Osteoblast (primary cell): ENCODE results near the gene CCDC82. TPM values are rescaled to one million over a fixed set of nuclear protein-coding genes. Genes with fewer than 3 reads are reported as not detected.

Experiments used
- DNase-seq: peaks from one replicate; pipeline ENCODE4 v3.0.0; 2011; ENCODE audit warnings: low spot score, mixed read lengths; ENCODE audit not compliant: insufficient read length; ENCODE audit errors: missing footprints
- H2AFZ ChIP-seq: 2 replicates; pipeline ENCODE4 v1.6.0; 2011; ENCODE audit warnings: mild to moderate bottlenecking, low read length
- H3K27ac ChIP-seq: 2 replicates; pipeline ENCODE4 v1.5.1; 2011; ENCODE audit warnings: mild to moderate bottlenecking, low read depth, low read length, moderate library complexity
- H3K27me3 ChIP-seq: 2 replicates; pipeline ENCODE4 v1.6.0; 2012; ENCODE audit warnings: mild to moderate bottlenecking, control low read depth, inconsistent platforms, low read length, moderate library complexity; ENCODE audit not compliant: insufficient read depth
- H3K36me3 ChIP-seq: 2 replicates; pipeline ENCODE4 v1.5.1; 2011; ENCODE audit warnings: mild to moderate bottlenecking, low read length, control low read depth, moderate library complexity; ENCODE audit not compliant: insufficient read depth
- H3K4me1 ChIP-seq: 2 replicates; pipeline ENCODE4 v1.5.1; 2011; ENCODE audit warnings: mild to moderate bottlenecking, low read length, control low read depth, moderate library complexity; ENCODE audit not compliant: insufficient read depth
- H3K4me2 ChIP-seq: 2 replicates; pipeline ENCODE4 v1.6.0; 2011; ENCODE audit warnings: mild to moderate bottlenecking, low read length; ENCODE audit not compliant: insufficient read depth
- H3K4me3 ChIP-seq: fragments of 200-600 bp; sonication (generic); 3 replicates; pipeline ENCODE4 v1.5.1; 2012; ENCODE audit warnings: mild to moderate bottlenecking, low read length, inconsistent platforms; ENCODE audit not compliant: insufficient read depth
- H3K79me2 ChIP-seq: 2 replicates; pipeline ENCODE4 v1.6.0; 2012; ENCODE audit warnings: mild to moderate bottlenecking, low read length, control low read depth, inconsistent platforms; ENCODE audit not compliant: insufficient read depth
- H3K9me3 ChIP-seq: 2 replicates; pipeline ENCODE4 v1.5.1; 2011; ENCODE audit warnings: low read depth, low read length, control low read depth
- H4K20me1 ChIP-seq: 2 replicates; pipeline ENCODE4 v1.6.0; 2012; ENCODE audit warnings: mild to moderate bottlenecking, low read length, control low read depth; ENCODE audit not compliant: insufficient read depth
- total RNA-seq: library from RNA; depleted of rRNA; stranded (reverse); fragments of >200 nt; gene quantifications from 2 replicates; pipeline ENCODE4 v1.2.3, GENCODE V29; 2012
- TF ChIP-seq, protein P1 (sequence below): IDR thresholded peaks from 2 replicates; pipeline ENCODE4 v1.5.1; 2011; ENCODE audit warnings: mild to moderate bottlenecking, low read depth, low read length, moderate library complexity; ENCODE audit errors: extremely low read depth

CCDC82 gene
- total RNA-seq, 1 donor = 19.5 TPM

GRCh38 chr11:96319898-96320656, 69.6 kb downstream of the CCDC82 start:
- no peaks in the 10 kb centered on the region for H4K20me1 ChIP-seq
- H3K36me3 ChIP-seq = peaks cover 6% of the 10 kb centered on the region
- H3K4me1 ChIP-seq = peaks cover 41% of the 10 kb centered on the region
- H3K27ac ChIP-seq = no peak overlapping the region
- peaks cover 94% of the 10 kb centered on the region for H3K79me2 ChIP-seq
- no peak overlapping the region for H3K4me3 ChIP-seq
- no peaks in the 10 kb centered on the region for H3K27me3 ChIP-seq
- no peak overlapping the region for H2AFZ ChIP-seq
- no peak overlapping the region for H3K4me2 ChIP-seq
- DNase-seq = no peak
- no peaks in the 10 kb centered on the region for H3K9me3 ChIP-seq
- TF ChIP-seq, protein P1, sequence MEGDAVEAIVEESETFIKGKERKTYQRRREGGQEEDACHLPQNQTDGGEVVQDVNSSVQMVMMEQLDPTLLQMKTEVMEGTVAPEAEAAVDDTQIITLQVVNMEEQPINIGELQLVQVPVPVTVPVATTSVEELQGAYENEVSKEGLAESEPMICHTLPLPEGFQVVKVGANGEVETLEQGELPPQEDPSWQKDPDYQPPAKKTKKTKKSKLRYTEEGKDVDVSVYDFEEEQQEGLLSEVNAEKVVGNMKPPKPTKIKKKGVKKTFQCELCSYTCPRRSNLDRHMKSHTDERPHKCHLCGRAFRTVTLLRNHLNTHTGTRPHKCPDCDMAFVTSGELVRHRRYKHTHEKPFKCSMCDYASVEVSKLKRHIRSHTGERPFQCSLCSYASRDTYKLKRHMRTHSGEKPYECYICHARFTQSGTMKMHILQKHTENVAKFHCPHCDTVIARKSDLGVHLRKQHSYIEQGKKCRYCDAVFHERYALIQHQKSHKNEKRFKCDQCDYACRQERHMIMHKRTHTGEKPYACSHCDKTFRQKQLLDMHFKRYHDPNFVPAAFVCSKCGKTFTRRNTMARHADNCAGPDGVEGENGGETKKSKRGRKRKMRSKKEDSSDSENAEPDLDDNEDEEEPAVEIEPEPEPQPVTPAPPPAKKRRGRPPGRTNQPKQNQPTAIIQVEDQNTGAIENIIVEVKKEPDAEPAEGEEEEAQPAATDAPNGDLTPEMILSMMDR = no peak

- no peak overlapping the region for H3K4me2 ChIP-seq
- DNase-seq = no peak
- TF ChIP-seq, protein P1 = no peak
- no peaks in the 10 kb centered on the region for H3K9me3 ChIP-seq
- H3K4me3 ChIP-seq = no peak overlapping the region
- H2AFZ ChIP-seq = no peak overlapping the region
- H3K27ac ChIP-seq = no peak overlapping the region
- peaks cover 5% of the 10 kb centered on the region for H3K36me3 ChIP-seq
- H3K79me2 ChIP-seq = peaks cover 99% of the 10 kb centered on the region
- peaks cover 41% of the 10 kb centered on the region for H3K4me1 ChIP-seq
- no peaks in the 10 kb centered on the region for H4K20me1 ChIP-seq
- H3K27me3 ChIP-seq = no peaks in the 10 kb centered on the region
Observed at GRCh38 chr11:96318850-96319249, 70.9 kb downstream of the CCDC82 start.

- no peak overlapping the region for H3K4me3 ChIP-seq
- no peaks in the 10 kb centered on the region for H3K9me3 ChIP-seq
- H3K36me3 ChIP-seq = peaks cover under 1% of the 10 kb centered on the region
- peaks cover 44% of the 10 kb centered on the region for H3K4me1 ChIP-seq
- H2AFZ ChIP-seq = no peak overlapping the region
- TF ChIP-seq, protein P1 = no peak
- no peaks in the 10 kb centered on the region for H4K20me1 ChIP-seq
- no peak for DNase-seq
- H3K4me2 ChIP-seq = no peak overlapping the region
- H3K79me2 ChIP-seq = peaks cover 99% of the 10 kb centered on the region
- H3K27ac ChIP-seq = no peak overlapping the region
- no peaks in the 10 kb centered on the region for H3K27me3 ChIP-seq
Observed at GRCh38 chr11:96318399-96318798, 71.3 kb downstream of the CCDC82 start.

DNA sequence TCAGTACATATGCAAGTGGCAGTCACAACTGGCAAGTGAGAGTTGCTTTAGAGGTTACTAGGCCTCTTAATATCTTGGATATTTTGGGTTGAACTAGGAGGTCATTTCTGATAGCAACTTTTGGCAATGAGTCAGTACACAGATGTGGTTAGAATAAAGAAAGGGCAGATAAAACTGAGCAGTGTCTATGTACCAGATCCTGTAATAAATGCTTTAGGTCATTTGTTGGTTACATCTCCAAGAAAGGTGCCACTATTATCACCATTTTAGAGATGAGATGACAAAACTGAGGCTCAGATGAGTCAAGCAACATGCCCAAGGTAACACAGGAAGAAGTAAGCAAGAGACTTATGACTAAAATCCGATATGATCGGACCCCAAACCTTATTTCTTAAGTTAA, 71.7 kb downstream of the CCDC82 start:
- Histone ChIP-seq H3K27me3 (no peaks in the 10 kb centered on the region), H3K9me3 (no peaks in the 10 kb centered on the region), H4K20me1 (no peaks in the 10 kb centered on the region), H2AFZ (no peak overlapping the region), H3K4me2 (no peak overlapping the region), H3K36me3 (no peaks in the 10 kb centered on the region), H3K4me3 (no peak overlapping the region), H3K27ac (no peak overlapping the region), H3K4me1 (peaks cover 48% of the 10 kb centered on the region), H3K79me2 (peaks cover 99% of the 10 kb centered on the region)
- TF ChIP-seq, protein P1 = no peak
- no peak for DNase-seq
